Subcutaneous adipose tissue (tissue), 4 donors: ENCODE results near the gene ADD3. TPM values are rescaled to one million over a fixed set of nuclear protein-coding genes. Genes with fewer than 3 reads are reported as not detected.

Experiments
- total RNA-seq, 4 donors: library from RNA; depleted of rRNA; stranded (reverse); fragments of >200 nt; gene quantifications; one replicate each; pipeline ENCODE4 v1.1.0, GENCODE V29; 2016
- TF ChIP-seq, protein P1 (sequence below): fragments of 450-650 bp; IDR thresholded peaks from one replicate; pipeline ENCODE4 v1.5.1; 2016; ENCODE audit warnings: low read depth, mild to moderate bottlenecking, control low read depth, antibody characterized with exemption, moderate library complexity

The ADD3 gene
- total RNA-seq, 4 donors from 2014 or later: 139 to 654 (median 170) TPM

GRCh38 chr10:109963439-109963838 lies 44.3 kb upstream of the ADD3 start:
- TF ChIP-seq, protein P1, sequence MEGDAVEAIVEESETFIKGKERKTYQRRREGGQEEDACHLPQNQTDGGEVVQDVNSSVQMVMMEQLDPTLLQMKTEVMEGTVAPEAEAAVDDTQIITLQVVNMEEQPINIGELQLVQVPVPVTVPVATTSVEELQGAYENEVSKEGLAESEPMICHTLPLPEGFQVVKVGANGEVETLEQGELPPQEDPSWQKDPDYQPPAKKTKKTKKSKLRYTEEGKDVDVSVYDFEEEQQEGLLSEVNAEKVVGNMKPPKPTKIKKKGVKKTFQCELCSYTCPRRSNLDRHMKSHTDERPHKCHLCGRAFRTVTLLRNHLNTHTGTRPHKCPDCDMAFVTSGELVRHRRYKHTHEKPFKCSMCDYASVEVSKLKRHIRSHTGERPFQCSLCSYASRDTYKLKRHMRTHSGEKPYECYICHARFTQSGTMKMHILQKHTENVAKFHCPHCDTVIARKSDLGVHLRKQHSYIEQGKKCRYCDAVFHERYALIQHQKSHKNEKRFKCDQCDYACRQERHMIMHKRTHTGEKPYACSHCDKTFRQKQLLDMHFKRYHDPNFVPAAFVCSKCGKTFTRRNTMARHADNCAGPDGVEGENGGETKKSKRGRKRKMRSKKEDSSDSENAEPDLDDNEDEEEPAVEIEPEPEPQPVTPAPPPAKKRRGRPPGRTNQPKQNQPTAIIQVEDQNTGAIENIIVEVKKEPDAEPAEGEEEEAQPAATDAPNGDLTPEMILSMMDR: no peak

GRCh38 chr10:109964318-109964717 lies 43.5 kb upstream of the ADD3 start:
- TF ChIP-seq, protein P1: no peak

DNA sequence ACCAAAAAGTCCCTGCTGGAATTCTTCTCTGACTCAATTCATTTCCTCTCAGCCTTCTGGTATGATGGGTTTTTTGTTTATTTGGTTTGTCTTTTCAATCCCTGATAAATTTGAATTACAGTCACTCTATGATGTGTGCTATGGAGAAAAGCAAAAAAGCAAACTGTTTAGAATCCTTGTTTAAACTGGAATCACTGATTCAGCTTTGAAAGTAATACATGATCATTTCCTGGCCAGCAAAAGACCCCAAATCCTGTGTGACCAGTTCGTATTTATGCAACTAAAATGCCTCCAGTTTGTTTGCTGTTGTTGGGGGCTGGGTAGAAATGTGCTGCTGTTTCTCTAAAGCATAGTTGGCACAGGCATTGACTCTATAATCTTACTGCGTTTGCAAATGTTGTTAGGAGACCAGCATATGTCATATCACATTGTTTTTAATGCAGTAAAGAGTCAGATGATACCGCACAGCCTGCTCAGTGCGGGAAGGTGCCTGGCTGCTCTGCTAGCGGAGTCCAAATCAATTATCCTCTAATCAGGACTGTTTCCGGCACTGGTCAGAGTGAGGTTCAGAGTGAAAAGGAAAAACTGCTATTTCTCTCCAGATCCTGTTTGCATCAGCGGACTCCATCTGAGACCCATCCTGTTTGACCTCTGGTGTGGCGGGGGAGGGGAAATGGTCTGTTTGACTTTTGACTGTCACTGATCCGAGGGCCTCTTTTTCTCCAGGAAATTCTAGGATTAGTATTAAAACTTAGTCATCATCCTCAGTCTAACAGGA lies 40.6 kb upstream of the ADD3 start:
- TF ChIP-seq, protein P1: no peak

DNA sequence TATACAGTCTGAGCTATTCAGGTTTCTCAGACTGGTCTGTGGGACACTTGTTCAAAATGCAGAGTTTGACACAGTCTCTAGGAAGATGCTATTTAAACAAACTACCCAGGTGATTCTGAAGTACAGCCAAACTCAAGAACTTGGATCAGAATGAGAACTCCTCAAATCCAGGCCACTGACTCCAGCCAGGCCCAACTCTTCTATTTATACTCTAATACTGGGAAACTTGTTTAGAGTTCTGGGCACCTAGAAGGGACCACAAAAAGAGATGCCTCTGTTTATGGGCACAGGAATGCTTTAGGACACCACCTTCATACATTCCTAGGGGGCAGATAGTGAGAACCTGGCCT lies 40.1 kb upstream of the ADD3 start:
- TF ChIP-seq, protein P1: no peak

DNA sequence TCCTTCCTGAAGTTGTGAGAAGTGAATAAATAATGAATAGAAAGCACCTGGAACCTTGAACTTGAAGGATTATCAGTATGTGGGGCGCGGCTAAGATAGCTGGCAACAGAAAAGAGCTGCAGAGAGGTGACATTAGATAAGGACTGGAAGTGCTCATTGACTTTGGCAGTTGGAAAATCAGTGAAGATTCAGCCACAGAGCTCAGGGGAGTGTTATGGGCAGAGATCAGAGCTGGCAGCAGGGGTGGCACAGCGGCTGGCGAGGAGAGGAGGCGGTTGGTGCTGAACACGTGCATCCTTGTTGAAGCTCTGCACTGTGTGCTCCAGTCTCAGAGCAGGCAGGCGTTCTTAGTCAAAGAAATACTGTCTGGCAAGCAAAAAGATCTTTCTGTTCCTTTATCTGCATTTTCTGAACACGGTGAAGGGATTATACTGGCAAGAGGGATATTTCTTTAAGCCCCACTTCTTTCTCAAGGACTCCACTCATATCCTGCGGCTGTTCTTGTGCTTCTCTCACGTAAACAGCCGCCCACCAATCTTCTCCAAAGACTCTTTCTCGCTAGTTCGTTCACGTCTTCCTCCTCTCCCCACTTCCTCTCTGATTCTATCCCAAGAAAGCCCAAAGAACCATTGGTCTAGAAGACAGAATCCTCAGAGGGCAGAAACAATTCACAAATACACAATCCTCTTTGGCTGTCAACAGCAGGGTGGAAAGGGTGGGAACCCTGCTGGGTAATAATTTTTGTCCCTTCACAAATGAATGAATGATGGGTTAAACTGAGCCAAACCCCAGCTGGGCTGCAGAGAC lies 38.6 kb upstream of the ADD3 start:
- TF ChIP-seq, protein P1: no peak

DNA sequence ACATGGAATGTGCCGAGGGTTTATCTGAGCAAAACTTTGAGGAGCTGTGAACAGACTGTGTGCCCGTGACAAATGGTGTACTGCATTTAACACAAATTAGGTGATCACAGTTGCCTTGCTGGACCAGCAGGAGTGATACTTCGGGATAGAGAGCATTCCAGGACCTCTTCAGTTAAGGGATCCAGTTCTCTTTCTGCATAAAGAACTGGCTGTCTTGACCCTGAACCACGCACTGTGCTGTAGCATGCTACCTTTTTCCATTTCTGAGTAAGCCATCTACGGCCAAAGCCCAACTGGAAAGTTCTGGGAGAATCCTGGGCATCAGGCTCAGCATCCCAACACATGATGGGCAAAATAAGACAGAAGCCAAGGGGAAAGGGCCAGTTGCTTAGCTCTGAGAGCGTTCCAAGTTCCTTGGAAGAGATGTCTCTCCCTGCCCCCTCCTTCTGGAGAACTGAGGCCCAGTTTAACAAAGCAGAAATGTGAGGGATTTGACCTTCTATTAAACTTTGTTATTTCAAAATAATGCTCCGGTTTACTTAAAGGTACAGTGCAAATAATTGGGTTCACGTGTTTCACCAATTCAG lies 37.9 kb upstream of the ADD3 start:
- TF ChIP-seq, protein P1: no peak

GRCh38 chr10:109971634-109972033 lies 36.1 kb upstream of the ADD3 start:
- TF ChIP-seq, protein P1: no peak
